ENCODE measurements around the gene OR6B2. TPM values are rescaled to one million over a fixed set of nuclear protein-coding genes. Genes with fewer than 3 reads are reported as not detected.

The OR6B2 gene
- not detected for total RNA-seq

DNA sequence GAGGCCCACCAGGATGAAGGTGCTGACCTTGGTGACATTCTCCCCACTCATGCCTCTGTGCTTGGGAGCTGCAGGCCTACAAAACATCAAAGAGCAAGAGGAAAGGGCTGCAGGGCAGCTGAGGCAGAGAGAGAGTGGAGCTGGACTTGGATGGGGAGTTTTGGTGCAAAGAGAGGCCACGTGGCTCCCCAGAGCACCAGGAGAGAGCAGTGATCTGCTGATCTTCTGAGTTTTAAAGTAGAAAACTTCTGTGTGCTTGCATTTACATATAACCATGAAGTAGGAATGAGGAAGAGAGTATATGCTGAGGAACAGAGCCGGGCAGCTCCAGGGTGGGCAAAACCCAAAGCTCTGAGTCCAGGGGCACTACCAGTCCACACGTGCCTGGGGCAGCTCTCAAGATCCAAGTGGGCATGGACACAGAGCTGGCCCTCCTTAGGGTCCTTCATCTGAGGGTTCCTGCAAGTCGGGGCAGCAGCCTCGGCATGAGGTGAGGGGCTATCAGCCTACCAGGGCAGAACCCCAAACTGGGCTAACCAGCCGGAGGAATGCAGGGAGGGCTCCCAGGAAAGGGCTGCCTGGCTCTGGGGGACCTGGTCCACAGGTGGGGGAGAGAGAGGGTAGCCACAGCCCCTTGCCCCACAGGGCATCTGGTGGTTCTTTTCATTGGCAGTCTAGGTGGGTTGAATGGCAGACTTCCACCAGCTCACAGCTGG is at the start of gene OR6B2:
TSS of gene OR6B2 (minus strand) at position 51 of the 716 bp plus-strand sequence. CDS start at position 51, 0 bp downstream.
- Histone ChIP-seq H3K4me1 (no peaks in the 10 kb centered on the region), H3K9me3 (no peaks in the 10 kb centered on the region), H3K27ac (no peak within 1 kb of the TSS), H3K4me3 (no peak within 1 kb of the TSS), H3K36me3 (no peaks in the 10 kb centered on the region), H3K27me3 (peaks cover 0 to 3% of the 10 kb centered on the region in 2 donors)
- intact Hi-C loops (cut with DNase I; ENCODE audit: low total_unique reads) = no loop called here
- DNase-seq = no peak
- TF ChIP-seq POLR2A (IDR thresholded peaks at IDR 0.05) (no peak), CTCF (IDR thresholded peaks at IDR 0.05) (no peak)

- Histone ChIP-seq H3K4me3 (no peak overlapping the region), H3K9me3 (peaks cover 0 to 4% of the 10 kb centered on the region in 2 donors), H3K27ac (no peak overlapping the region), H3K36me3 (no peaks in the 10 kb centered on the region), H3K4me1 (no peaks in the 10 kb centered on the region), H3K27me3 (no peaks in the 10 kb centered on the region)
- no peak for DNase-seq
- intact Hi-C loops (cut with DNase I; ENCODE audit: low total_unique reads) = no loop called here
- TF ChIP-seq CTCF (IDR thresholded peaks at IDR 0.05) = no peak
- TF ChIP-seq POLR2A (IDR thresholded peaks at IDR 0.05) = no peak
Measured at GRCh38 chr2:240078631-240079030, 48.4 kb upstream of the OR6B2 start.

- H3K9me3 ChIP-seq = peaks cover 0 to 4% of the 10 kb centered on the region in 2 donors
- no peak overlapping the region for H3K27ac ChIP-seq
- no peak for DNase-seq
- TF ChIP-seq POLR2A (IDR thresholded peaks at IDR 0.05) (no peak), CTCF (IDR thresholded peaks at IDR 0.05) (no peak)
- no peaks in the 10 kb centered on the region for H3K36me3 ChIP-seq
- H3K4me3 ChIP-seq = no peak overlapping the region
- H3K27me3 ChIP-seq = no peaks in the 10 kb centered on the region
- H3K4me1 ChIP-seq = no peaks in the 10 kb centered on the region
- intact Hi-C loops (cut with DNase I; ENCODE audit: low total_unique reads) = no loop called here
Measured at GRCh38 chr2:240077442-240077841, 47.2 kb upstream of the OR6B2 start.

GRCh38 chr2:240074545-240074944 is 44.3 kb upstream of the OR6B2 start:
- H3K27ac ChIP-seq = no peak overlapping the region
- H3K9me3 ChIP-seq = peaks cover 0 to 4% of the 10 kb centered on the region in 2 donors
- TF ChIP-seq CTCF (IDR thresholded peaks at IDR 0.05) = no peak
- TF ChIP-seq POLR2A (IDR thresholded peaks at IDR 0.05) = no peak
- H3K4me1 ChIP-seq = no peaks in the 10 kb centered on the region
- DNase-seq = no peak
- intact Hi-C loops (cut with DNase I; ENCODE audit: low total_unique reads) = no loop called here
- no peaks in the 10 kb centered on the region for H3K36me3 ChIP-seq
- H3K27me3 ChIP-seq = no peaks in the 10 kb centered on the region
- no peak overlapping the region for H3K4me3 ChIP-seq

DNA sequence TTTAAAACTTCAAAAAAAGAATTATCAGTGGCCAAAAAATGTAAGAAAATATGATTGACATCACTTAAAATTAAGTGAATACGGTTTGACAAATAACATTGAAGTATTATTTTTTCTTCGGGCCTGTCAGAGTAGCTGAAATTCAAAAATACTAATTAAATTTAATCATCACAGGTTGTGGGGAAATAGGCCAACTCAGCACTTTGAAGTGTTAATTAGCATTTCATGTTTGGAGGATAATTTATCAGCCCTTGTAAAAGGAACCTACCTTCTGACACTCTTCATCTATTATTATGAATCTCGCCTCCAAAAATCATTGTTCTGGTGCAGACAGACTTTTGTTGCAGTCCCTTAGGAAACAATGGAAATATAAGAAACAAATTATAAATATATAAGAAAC is 40.7 kb upstream of the OR6B2 start:
- no peak for DNase-seq
- H3K36me3 ChIP-seq = no peaks in the 10 kb centered on the region
- intact Hi-C loops (cut with DNase I; ENCODE audit: low total_unique reads) = no loop called here
- H3K27me3 ChIP-seq = no peaks in the 10 kb centered on the region
- H3K4me1 ChIP-seq = no peaks in the 10 kb centered on the region
- H3K4me3 ChIP-seq = no peak overlapping the region
- H3K27ac ChIP-seq = no peak overlapping the region
- TF ChIP-seq CTCF (IDR thresholded peaks at IDR 0.05) (no peak), POLR2A (IDR thresholded peaks at IDR 0.05) (no peak)
- H3K9me3 ChIP-seq = no peaks in the 10 kb centered on the region
